ENCODE data around the gene ENOX1.
"Not testable (repeated sequence)": the region's sequence is repeated elsewhere in the genome, so short reads cannot be mapped to it uniquely, and the experiment has no call there.

The ENOX1 gene

DNA sequence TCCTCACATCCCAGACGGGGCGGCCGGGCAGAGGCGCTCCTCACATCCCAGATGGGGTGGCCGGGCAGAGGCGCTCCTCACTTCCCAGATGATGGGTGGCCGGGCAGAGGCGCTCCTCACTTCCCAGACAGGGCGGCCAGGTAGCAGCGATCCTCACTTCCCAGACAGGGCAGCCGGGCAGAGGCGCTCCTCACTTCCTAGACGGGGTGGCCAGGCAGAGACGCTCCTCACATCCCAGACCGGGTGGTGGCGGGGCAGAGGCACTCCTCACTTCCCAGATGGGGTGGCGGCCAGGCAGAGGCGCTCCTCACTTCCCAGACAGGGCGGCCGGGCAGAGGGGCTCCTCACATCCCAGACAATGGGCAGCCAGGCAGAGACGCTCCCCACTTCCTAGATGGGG lies 370.4 kb downstream of the ENOX1 start:
- not testable (repeated sequence) for DNase-seq

- not testable (repeated sequence) for DNase-seq
Observed at GRCh38 chr13:43415903-43416391, 370.8 kb downstream of the ENOX1 start.

- DNase-seq = no peak
Observed at GRCh38 chr13:43414111-43414510, 372.7 kb downstream of the ENOX1 start.

DNA sequence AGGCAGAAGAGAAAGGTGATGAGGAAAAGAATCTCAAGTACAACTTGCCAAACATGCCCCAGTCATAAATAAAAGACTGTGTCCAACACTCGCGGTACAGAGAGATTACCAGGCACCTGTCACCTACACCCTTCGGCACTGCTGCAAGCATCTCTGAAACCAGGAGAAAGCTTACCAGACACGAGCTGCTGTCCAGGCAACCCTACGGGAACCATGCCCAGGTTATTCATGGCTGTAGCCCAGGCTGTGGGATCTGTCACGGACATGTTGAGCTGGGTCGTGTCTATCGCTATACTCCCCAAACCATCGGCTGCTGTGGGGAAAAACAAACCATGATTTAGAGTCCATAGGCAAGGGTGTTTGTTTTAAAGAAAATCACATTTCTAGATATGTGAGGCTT lies 375.0 kb downstream of the ENOX1 start:
- no peak for DNase-seq

DNA sequence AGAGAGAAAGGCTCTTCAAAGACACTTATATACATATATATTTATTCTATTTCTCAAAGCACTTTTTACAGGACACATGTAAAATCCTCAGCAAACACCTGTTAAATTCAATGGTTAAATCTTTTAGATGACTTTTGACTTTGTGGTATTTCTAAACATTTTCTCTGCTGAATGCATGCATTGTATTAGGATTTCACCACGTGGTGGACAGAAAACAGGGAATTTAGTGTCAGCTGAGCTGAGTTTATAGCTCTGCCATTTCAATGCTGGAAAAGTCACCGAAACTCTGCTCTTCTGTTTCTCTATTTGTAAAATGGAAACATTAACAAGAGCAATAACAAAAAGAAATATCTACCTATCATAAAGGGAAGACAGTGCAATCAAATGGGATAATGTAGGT lies 375.6 kb downstream of the ENOX1 start:
- no peak for DNase-seq

DNA sequence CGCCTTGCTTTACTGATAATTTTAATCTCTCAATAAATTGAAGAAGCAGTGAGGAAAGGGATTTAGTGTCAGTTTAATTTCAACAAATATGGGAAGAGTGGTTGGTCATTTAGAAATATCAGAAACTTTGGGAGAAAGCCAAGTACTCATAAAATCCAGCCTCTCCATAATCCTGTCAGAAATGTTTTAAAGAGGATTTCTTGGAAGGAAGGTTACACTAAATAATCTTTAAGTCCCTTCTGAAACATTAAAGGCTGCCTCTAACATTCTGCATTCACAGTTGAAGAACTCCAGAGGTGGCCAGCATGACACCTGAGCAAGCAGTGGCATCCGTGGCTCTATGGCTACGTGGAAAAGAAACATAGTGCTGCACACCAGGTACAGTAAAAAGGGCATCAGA lies 378.5 kb downstream of the ENOX1 start:
- DNase-seq = no peak

DNA sequence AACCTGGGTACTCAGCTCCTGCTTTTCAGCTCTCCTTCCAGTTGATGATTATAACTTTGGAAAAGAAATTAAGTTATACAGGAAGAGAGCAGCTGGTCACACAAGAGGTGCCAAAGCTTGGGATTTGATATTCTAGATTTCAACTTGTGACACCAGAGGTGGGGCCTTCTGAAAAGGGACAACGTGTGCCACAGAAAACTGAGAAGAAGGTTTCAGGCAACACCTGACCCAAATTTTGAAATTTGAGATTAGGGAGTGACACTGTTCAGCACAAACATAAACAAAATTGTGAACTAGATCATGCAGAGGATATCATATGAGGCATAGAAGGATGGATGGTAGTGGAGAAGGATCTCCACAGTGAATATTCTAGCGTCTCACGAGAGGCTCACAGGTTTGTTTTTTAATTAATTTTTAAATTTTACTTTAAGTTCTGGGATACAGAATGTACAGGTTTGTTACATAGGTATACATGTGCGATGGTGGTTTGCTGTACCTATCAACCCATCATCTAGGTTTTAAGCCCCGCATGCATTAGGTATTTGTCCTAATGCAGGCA lies 379.7 kb downstream of the ENOX1 start:
- no peak for DNase-seq

GRCh38 chr13:43405457-43405856 lies 381.3 kb downstream of the ENOX1 start:
- DNase-seq = peak; percentile 79

DNA sequence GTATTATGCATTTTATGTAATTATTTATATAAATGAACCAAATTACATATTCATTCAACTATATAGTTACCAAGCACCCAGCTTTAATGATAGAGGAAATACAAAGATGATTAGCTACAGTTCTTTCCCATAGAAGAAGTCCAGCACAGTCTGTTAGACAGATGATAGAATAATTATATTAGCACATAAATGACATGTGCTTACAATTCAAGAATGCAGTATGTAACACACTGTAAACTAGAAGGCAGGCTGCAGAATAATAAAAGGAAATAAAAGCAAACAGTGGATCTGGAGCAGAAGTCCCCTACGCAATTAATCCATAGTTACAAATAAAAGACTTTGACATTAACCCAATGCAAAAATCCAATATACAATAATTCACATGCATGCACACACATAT lies 384.4 kb downstream of the ENOX1 start:
- no peak for DNase-seq

DNA sequence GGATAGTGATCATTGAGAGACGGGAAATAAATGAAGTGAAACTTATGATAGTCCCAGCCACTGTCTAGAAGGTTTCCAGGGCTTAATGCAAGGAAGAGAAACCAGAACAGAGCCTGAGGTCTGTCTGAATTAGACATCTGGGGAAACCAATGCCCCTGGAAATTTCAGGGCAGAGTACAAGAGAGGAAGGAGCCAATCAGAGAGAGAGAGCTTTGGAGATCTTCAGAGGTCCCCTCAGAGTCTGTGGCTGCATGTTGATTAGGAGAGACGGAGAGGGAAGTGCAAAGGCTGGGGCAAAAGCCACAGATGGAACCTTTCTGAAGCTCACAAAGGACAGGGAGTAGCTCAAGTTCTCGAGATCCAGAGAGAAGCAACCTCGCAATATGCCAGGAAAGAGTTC lies 385.4 kb downstream of the ENOX1 start:
- DNase-seq = no peak

GRCh38 chr13:43397111-43397510 lies 389.7 kb downstream of the ENOX1 start:
- peak; percentile 88 for DNase-seq

DNA sequence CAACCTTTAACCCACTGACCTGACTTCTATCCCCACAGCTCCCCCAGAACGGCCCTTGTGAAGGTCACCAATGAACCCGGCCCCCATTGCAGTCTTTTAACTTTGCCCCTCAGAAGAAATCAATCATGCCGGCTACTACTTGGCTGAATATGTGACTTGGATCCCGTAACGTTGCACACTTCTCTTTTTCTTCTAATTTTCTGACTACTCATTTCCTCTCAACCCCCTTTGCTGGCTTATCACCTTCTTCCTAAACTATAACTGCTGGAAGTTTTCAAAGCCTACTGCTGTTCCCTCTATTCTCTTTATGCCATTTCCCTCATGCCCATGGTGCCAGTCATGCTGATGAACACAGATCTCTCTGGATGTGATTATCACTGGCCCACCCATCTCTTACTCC lies 395.7 kb downstream of the ENOX1 start:
- no peak for DNase-seq

- DNase-seq = no peak
Observed at GRCh38 chr13:43390619-43391018, 396.2 kb downstream of the ENOX1 start.

- DNase-seq = peak; percentile 70
Observed at GRCh38 chr13:43389983-43390382, 396.8 kb downstream of the ENOX1 start.

DNA sequence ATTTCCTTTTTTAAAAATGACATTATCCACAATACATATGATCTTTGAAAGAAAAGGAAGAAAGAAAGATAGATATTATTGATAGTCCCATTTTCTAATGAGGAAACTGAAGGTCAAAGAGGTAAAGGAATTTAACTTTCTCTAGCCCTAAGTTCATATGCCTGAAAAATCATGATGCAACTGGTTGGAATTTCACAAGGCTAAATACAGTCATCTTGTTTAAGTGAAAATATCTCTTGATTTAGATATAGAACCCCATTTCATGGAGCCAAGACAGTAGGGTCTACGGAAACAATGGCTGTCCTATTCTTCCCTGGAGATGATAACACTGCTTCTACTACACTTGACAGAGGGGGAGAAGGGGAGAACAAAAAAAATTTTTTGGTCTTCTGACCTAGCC lies 397.2 kb downstream of the ENOX1 start:
- DNase-seq = peak; percentile 24

DNA sequence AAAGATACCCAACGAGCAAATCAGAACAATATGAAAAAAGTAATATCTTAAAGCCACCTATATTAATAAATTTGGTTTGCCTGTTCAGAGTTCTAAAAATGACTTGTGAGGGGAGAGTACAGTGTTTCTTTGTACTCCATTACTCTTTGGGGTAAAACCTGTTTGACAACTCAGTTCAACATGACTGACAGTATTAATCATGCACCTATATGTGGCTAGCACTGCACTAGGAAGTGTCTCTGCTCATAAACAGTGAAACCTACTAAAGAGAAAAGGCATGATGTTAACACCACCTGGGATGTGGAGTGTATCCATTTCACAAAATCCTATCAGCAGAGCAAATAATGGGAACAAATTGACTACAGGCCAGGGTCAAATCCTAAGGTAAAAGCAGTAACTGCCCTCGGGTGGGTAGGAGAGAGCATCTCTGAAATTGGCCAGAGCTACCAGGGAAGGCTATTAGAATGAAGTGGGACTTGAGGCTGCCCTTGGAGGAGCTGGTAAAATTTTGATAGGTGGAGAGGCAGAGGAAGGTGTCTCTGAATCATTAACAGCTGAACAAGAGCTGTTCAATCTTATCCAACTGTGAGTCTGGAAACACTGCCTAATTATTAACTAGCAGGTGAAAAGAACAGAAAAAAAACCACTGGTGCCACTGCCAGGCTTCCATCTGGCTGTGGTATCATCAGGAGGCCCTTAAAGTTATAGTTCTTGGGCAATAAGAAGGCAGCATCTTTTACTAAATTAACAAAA lies 398.3 kb downstream of the ENOX1 start:
- no peak for DNase-seq

DNA sequence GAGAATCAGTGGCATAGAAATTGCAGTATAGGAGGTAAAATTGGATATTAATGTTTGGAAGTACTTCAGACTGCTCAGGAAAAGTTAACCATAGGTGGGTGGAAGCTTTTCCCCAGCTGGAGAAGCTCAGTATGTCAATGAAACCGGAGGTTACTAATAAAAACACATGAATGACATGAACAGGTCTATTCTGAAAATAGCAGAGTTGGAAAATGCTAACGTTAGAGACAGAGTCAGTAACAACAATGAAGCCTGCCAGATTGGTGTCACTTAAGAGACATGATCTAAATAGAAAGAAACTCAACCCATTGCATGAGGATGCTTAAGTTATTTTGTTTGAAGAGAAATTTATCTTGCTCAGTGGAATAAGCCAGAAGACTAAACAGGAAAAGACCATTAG lies 398.9 kb downstream of the ENOX1 start:
- no peak for DNase-seq

DNA sequence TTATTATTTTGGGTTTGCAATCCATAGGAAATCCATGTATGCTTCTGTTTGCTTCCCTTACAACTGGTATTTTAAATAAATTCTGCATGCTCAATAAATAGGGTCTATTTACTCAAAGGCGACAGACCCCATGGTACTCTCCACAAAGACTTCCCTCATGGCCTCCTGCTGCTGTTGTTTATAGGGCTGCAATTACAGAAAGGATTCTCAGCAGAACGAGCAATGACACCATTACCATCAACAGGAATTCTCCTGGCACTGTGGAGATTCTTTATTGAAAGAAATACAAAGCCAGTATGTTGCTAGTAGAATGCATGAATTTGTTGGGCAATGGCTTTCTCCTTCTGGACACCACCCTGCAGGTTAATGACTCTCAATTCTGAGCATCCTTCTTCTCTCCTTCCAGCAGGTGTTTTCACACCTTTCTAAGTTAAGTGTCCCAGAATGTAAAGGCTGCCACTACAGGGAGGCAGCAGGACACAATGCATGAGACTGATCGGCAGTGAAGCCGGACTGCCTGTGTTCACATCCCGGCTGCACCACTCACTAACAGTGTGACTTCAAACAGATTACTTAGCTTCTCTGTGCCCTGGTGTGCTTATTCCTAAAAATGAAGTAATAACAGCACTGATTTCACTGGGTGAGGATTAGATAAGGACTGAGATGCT lies 403.1 kb downstream of the ENOX1 start:
- DNase-seq = no peak

GRCh38 chr13:43379738-43380137 lies 407.0 kb downstream of the ENOX1 start:
- DNase-seq = no peak

DNA sequence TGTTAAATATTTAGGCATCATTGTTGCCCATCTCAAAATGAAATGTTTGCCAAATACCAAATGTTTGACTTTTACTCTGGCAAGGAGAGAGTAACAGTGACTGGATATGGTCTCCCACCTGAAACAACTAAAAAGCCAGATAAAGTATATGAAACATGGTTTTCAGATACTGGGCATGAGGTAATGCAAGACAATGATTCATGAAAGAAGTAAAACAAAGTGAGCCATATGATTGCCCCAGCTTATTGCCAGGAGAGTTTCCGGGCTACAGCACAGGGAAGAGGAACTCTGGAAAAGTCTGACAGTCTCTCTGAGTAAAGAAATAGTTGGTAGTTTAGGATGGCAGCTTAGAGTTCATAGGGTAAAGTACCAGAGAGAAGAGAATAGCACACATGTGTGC lies 408.8 kb downstream of the ENOX1 start:
- peak; percentile 30 for DNase-seq

DNA sequence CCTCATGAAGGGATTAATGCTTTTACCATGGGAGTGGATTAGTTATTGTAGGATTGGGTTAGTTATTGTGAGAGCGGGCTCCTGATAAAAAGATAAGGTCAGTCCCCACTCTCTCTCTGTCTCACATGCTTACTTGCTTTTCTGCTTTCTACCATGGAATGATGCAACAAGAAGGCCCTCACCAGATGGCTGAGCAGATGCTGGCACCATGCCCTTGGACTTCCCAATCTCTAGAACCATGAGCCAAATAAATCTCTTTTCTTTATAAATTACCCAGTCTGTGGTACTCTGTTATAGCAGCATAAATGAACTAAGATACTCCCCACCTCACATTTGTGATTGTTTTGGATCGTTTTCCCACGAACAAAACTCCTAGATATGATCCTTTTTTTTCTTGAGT lies 409.6 kb downstream of the ENOX1 start:
- DNase-seq = no peak

- DNase-seq = no peak
Observed at GRCh38 chr13:43376596-43376995, 410.2 kb downstream of the ENOX1 start.

- DNase-seq = no peak
Observed at GRCh38 chr13:43375797-43376465, 410.8 kb downstream of the ENOX1 start.

DNA sequence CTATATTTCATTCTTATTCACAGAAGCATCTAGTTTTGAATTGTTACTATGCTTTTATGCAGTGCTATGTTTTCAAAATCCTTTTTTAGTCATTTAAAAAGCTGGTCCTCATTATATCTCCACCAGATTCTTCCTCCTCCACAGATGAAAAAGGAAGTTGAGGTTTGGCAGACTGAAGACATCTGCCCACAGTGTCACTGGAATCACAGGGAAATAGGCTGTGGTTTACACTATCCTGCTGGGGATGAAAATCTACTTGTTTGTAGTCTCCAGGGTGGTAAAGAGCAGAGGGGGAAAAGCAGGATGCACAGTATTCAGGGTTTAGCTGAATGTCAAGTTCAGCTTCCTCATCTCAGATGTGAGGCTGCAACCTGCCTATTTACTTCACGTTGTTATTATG lies 412.2 kb downstream of the ENOX1 start:
- peak; percentile 92 for DNase-seq

All from fibroblast of skin of right quadriceps (primary cell).